HepG2 (cell line): Measurements from ENCODE around the gene B3GNT8. TPM values are rescaled to one million over a fixed set of nuclear protein-coding genes. Genes with fewer than 3 reads are reported as not detected.

ENCODE experiments used
- ARHGAP35 ChIP-seq: sonication (generic); formaldehyde crosslinking; IDR thresholded peaks from 2 replicates; pipeline ENCODE4 v1.9.0; 2022; ENCODE audit warnings: mild to moderate bottlenecking, inconsistent platforms, moderate library complexity, missing genetic modification reagents, borderline replicate concordance
- ARNT2 ChIP-seq: sonication (generic); formaldehyde crosslinking; IDR thresholded peaks from 2 replicates; pipeline ENCODE4 v1.8.0; 2022; ENCODE audit warnings: mild to moderate bottlenecking, low read depth, missing genetic modification reagents, moderate library complexity
- CBX2 ChIP-seq, 2 experiments: fragments of 200-600 bp in 1 of 2; sonication (generic); formaldehyde crosslinking in 1 of 2; IDR thresholded peaks; 2 replicates each; pipeline versions ENCODE4 v1.7.0 to v1.8.1; 2018 to 2022; ENCODE audit warnings: low read depth in 2 of 2, low read length in 1 of 2, mild to moderate bottlenecking in 1 of 2, missing genetic modification reagents in 1 of 2
- ERF ChIP-seq: IDR thresholded peaks from 2 replicates; pipeline ENCODE4 v1.6.1; 2018; ENCODE audit warnings: missing biosample characterization, missing genetic modification reagents
- ETV5 ChIP-seq: IDR thresholded peaks from 2 replicates; pipeline ENCODE4 v1.6.1; 2018; ENCODE audit warnings: missing biosample characterization, missing genetic modification reagents, inconsistent platforms, borderline replicate concordance
- GZF1 ChIP-seq: sonication (generic); formaldehyde crosslinking; IDR thresholded peaks from 2 replicates; pipeline ENCODE4 v1.5.1; 2020; ENCODE audit warnings: mild to moderate bottlenecking, missing genetic modification reagents
- HCFC1 ChIP-seq: fragments of 150-350 bp; IDR thresholded peaks from 2 replicates; pipeline ENCODE4 v1.6.1; 2014; ENCODE audit warnings: low read depth, low read length
- HMGA1 ChIP-seq: sonication (generic); formaldehyde crosslinking; conservative IDR thresholded peaks from 2 replicates; pipeline ENCODE4 v1.4.0; 2020; ENCODE audit warnings: missing genetic modification reagents
- JARID2 ChIP-seq: sonication (generic); formaldehyde crosslinking; IDR thresholded peaks from 2 replicates; pipeline ENCODE4 v1.8.1; 2023; ENCODE audit warnings: missing genetic modification reagents, inconsistent platforms; ENCODE audit not compliant: insufficient replicate concordance
- PCBP2 ChIP-seq: fragments of 200-400 bp; formaldehyde crosslinking; optimal IDR thresholded peaks from 2 replicates; pipeline ENCODE3; 2018; ENCODE audit warnings: low read length, low read depth; ENCODE audit not compliant: poor library complexity, severe bottlenecking
- POLR2AphosphoS2 ChIP-seq: IDR thresholded peaks from 2 replicates; pipeline ENCODE4 v1.6.1; 2011; ENCODE audit warnings: low read depth, low read length, improper control_type of control experiment
- SOX5 ChIP-seq: IDR thresholded peaks from 2 replicates; pipeline ENCODE4 v1.6.1; 2016; ENCODE audit warnings: borderline replicate concordance
- SP2 ChIP-seq: sonication (generic); formaldehyde crosslinking; IDR thresholded peaks from 2 replicates; pipeline ENCODE4 v1.5.1; 2020; ENCODE audit warnings: mild to moderate bottlenecking, missing genetic modification reagents
- TBP ChIP-seq: sonication (generic); formaldehyde crosslinking; IDR thresholded peaks from 2 replicates; pipeline ENCODE4 v1.5.0; 2020; ENCODE audit warnings: missing genetic modification reagents
- TBX2 ChIP-seq: sonication (generic); formaldehyde crosslinking; IDR thresholded peaks from 2 replicates; pipeline ENCODE4 v1.5.0; 2020; ENCODE audit warnings: missing genetic modification reagents, mild to moderate bottlenecking, borderline replicate concordance
- U2AF2 ChIP-seq: fragments of 200-400 bp; formaldehyde crosslinking; IDR thresholded peaks from 2 replicates; pipeline ENCODE4 v1.6.1; 2017; ENCODE audit warnings: low read depth, mild to moderate bottlenecking, low read length
- USF2 ChIP-seq, 2 experiments: sonication (generic) in 1 of 2; formaldehyde crosslinking in 1 of 2; IDR thresholded peaks; 2 replicates each; pipeline versions ENCODE4 v1.5.1 to v1.6.1; 2011 to 2020; ENCODE audit warnings: borderline replicate concordance in 1 of 2, low read depth in 1 of 2, low read length in 1 of 2, mild to moderate bottlenecking in 1 of 2, missing genetic modification reagents in 1 of 2, moderate library complexity in 1 of 2
- ZBTB14 ChIP-seq: sonication (generic); formaldehyde crosslinking; IDR thresholded peaks from 2 replicates; pipeline ENCODE4 v1.4.0; 2020; ENCODE audit warnings: missing genetic modification reagents
- ZNF629 ChIP-seq: sonication (generic); formaldehyde crosslinking; conservative IDR thresholded peaks from 2 replicates; pipeline ENCODE4 v1.5.0; 2020; ENCODE audit warnings: missing genetic modification reagents
- ZNF737 ChIP-seq: sonication (generic); formaldehyde crosslinking; IDR thresholded peaks from 2 replicates; pipeline ENCODE4 v1.5.0; 2020; ENCODE audit warnings: missing genetic modification reagents, mild to moderate bottlenecking, borderline replicate concordance
- ZNF770 ChIP-seq: sonication (generic); formaldehyde crosslinking; IDR thresholded peaks from 2 replicates; pipeline ENCODE4 v1.5.0; 2020; ENCODE audit warnings: mild to moderate bottlenecking, missing genetic modification reagents
- ZNF780A ChIP-seq: sonication (generic); formaldehyde crosslinking; IDR thresholded peaks from 2 replicates; pipeline ENCODE4 v1.8.0; 2022; ENCODE audit warnings: mild to moderate bottlenecking, missing genetic modification reagents, moderate library complexity
- ZSCAN30 ChIP-seq: sonication (generic); formaldehyde crosslinking; IDR thresholded peaks from 2 replicates; pipeline ENCODE4 v1.5.0; 2020; ENCODE audit warnings: mild to moderate bottlenecking, missing genetic modification reagents
- polyA plus RNA-seq, 8 experiments: library from polyadenylated mRNA; depleted of rRNA in 3 of 8; stranded (reverse) in 7 of 8; unstranded in 1 of 8; fragments of >200 nt; fragmentation: Illumina TruSeq in 4 of 8; extraction: Trizol in 4 of 8; gene quantifications; 2 replicates each; pipeline versions ENCODE4 v1.2.1 to v1.2.3, GENCODE V29; 2011 to 2016; ENCODE audit warnings: low read depth in 4 of 8, missing spikeins in 1 of 8, mixed read lengths in 1 of 8; ENCODE audit not compliant: insufficient read depth in 1 of 8
- total RNA-seq, 5 experiments: library from RNA; depleted of rRNA; stranded (reverse); fragments of >200 nt; fragmentation: Illumina TruSeq; extraction: Trizol; gene quantifications; 2 replicates each; pipeline ENCODE4 v1.2.3, GENCODE V29; 2016; ENCODE audit warnings: low read depth in 1 of 5

The B3GNT8 gene
- total and polyA plus RNA-seq, 2 of the 13 experiments (the other 11 are each of a cell fraction or from before 2014, with no cell fraction given): 0.26 to 1.9 TPM

GRCh38 chr19:41397086-41398049, 29.8 kb downstream of the B3GNT8 start, which contains the start of the genes BCKDHA and EXOSC5 (continued):
- TF ChIP-seq PCBP2 (no peak), ZBTB14 (CRISPR knock-in tag) (peak; percentile 67; the same call in 1 of the 2 replicates), SP2 (CRISPR knock-in tag) (peak; percentile 79), ETV5 (CRISPR knock-in tag) (peak; percentile 87), TBP (CRISPR knock-in tag) (no peak), ZNF770 (CRISPR knock-in tag) (no peak), ZNF780A (CRISPR knock-in tag) (no peak), ZSCAN30 (CRISPR knock-in tag) (no peak), POLR2AphosphoS2 (no peak), USF2 (IDR thresholded peaks at IDR 0.05; ENCODE audit: low read depth, low read length) (peak; percentile 77), USF2 (CRISPR knock-in tag; IDR thresholded peaks at IDR 0.05; ENCODE audit: borderline replicate concordance) (peak; percentile 86; the same call in 1 of the 2 replicates), ERF (CRISPR knock-in tag) (peak; percentile 78), ARHGAP35 (no peak), TBX2 (CRISPR knock-in tag) (peak; percentile 58), JARID2 (no peak), HMGA1 (CRISPR knock-in tag) (no peak), CBX2 (IDR thresholded peaks at IDR 0.05; ENCODE audit: low read depth, low read length) (no peak), CBX2 (CRISPR knock-in tag; IDR thresholded peaks at IDR 0.05; ENCODE audit: low read depth) (peak; percentile 82; the same call in 1 of the 2 replicates), ZNF737 (CRISPR knock-in tag) (no peak), ZNF629 (CRISPR knock-in tag) (no peak), GZF1 (CRISPR knock-in tag) (no peak), U2AF2 (no peak), ARNT2 (CRISPR knock-in tag) (peak; percentile 78), HCFC1 (peak; percentile 39; the same call in 1 of the 2 replicates), SOX5 (CRISPR knock-in tag) (peak; percentile 21)
